ENCODE results near the gene BTBD9. TPM values are rescaled to one million over a fixed set of nuclear protein-coding genes. Genes with fewer than 3 reads are reported as not detected.

The BTBD9 gene
- total and polyA plus RNA-seq, 2 of the 13 experiments (the other 11 are each of a cell fraction or from before 2014, with no cell fraction given): 1.2 to 3.0 TPM

DNA sequence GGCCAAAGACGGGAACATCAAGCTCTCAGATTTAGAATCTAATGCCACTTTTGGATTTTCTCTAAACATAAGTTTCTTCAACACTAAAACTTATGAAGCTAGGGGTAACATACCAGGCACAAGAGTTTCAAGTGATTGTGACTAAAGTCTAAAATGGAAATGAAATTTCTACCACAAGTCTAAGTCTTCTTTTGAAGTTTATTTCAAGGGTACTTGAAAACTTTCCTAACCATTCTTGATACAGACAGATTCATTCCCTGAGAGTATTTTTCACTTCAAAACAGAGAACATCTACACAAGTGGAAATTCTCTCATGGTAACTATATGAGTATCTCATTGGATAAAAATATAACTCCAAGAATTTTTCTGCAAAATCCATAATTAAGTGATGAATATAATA is 56.2 kb downstream of the BTBD9 start:
- no peak overlapping the region for H2AFZ ChIP-seq (ENCODE audit: low read length)
- FAIRE-seq (no peak), ATAC-seq (no peak), DNase-seq (ENCODE audit: low spot score) (no peak)
- H3K4me2 ChIP-seq (ENCODE audit: low read depth, low read length): no peak overlapping the region
- H4K20me1 ChIP-seq (ENCODE audit: insufficient read depth, low read length): no peaks in the 10 kb centered on the region
- H3K36me3 ChIP-seq (replicated peaks in 1 of 2; ENCODE audit: control insufficient read depth in 1 of 2, insufficient read depth in 2 of 2, low read length in 2 of 2): no peaks in the 10 kb centered on the region
- CTCF ChIA-PET (ENCODE audit: low intra/inter-chr PET ratio, low total read pairs): no interaction called here
- POLR2A ChIA-PET: no interaction called here
- no peaks in the 10 kb centered on the region for H3K4me1 ChIP-seq (ENCODE audit: insufficient read depth, low read length)
- BruUV-seq (replicated peaks): no TSS peak
- H3K4me3 ChIP-seq (replicated peaks in 1 of 3; ENCODE audit: insufficient read depth in 1 of 3, low read depth in 2 of 3, low read length in 3 of 3): no peak overlapping the region
- no peaks in the 10 kb centered on the region for H3K9me3 ChIP-seq (ENCODE audit: low read length)
- no peak overlapping the region for H3K9ac ChIP-seq (ENCODE audit: insufficient read depth, low read depth, low read length)
- H3K79me2 ChIP-seq (ENCODE audit: insufficient read depth, low read length): no peaks in the 10 kb centered on the region
- intact Hi-C loops (cut with micrococcal nuclease; ENCODE audit: unreplicated experiment): no loop called here
- in situ Hi-C loops (cut with HindIII; ENCODE audit: extremely low pct_ligation_motif_present, low pct_unique_long_range_greater_than_20kb): no loop called here
- TF ChIP-seq TGIF2 (CRISPR knock-in tag; IDR thresholded peaks at IDR 0.05): no peak
- no peak for TF ChIP-seq SATB2 (CRISPR knock-in tag; IDR thresholded peaks at IDR 0.05)
- no peak for TF ChIP-seq ZFX (CRISPR knock-in tag; IDR thresholded peaks at IDR 0.05; ENCODE audit: low read depth)
- TF ChIP-seq, protein P1, sequence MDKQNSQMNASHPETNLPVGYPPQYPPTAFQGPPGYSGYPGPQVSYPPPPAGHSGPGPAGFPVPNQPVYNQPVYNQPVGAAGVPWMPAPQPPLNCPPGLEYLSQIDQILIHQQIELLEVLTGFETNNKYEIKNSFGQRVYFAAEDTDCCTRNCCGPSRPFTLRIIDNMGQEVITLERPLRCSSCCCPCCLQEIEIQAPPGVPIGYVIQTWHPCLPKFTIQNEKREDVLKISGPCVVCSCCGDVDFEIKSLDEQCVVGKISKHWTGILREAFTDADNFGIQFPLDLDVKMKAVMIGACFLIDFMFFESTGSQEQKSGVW (CRISPR knock-in tag; IDR thresholded peaks at IDR 0.05; ENCODE audit: borderline replicate concordance): no peak
- TF ChIP-seq ZNF318 (CRISPR knock-in tag; IDR thresholded peaks at IDR 0.05): no peak
- TF ChIP-seq PAWR (CRISPR knock-in tag; IDR thresholded peaks at IDR 0.05; ENCODE audit: borderline replicate concordance): no peak
- no peak for TF ChIP-seq GATAD2A (CRISPR knock-in tag; IDR thresholded peaks at IDR 0.05)
- no peak for TF ChIP-seq MEIS2 (CRISPR knock-in tag; IDR thresholded peaks at IDR 0.05)
- no peak for TF ChIP-seq GZF1 (CRISPR knock-in tag; IDR thresholded peaks at IDR 0.05)
- no peak for TF ChIP-seq MLX (CRISPR knock-in tag; IDR thresholded peaks at IDR 0.05)
- TF ChIP-seq, protein P2, sequence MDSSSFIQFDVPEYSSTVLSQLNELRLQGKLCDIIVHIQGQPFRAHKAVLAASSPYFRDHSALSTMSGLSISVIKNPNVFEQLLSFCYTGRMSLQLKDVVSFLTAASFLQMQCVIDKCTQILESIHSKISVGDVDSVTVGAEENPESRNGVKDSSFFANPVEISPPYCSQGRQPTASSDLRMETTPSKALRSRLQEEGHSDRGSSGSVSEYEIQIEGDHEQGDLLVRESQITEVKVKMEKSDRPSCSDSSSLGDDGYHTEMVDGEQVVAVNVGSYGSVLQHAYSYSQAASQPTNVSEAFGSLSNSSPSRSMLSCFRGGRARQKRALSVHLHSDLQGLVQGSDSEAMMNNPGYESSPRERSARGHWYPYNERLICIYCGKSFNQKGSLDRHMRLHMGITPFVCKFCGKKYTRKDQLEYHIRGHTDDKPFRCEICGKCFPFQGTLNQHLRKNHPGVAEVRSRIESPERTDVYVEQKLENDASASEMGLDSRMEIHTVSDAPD (CRISPR knock-in tag; IDR thresholded peaks at IDR 0.05): no peak
- no peak for TF ChIP-seq ZMAT5 (CRISPR knock-in tag; IDR thresholded peaks at IDR 0.05; ENCODE audit: borderline replicate concordance, low read depth)
- TF ChIP-seq ZNF615 (CRISPR knock-in tag; IDR thresholded peaks at IDR 0.05; ENCODE audit: borderline replicate concordance): no peak
- no peak for TF ChIP-seq EED (CRISPR knock-in tag; IDR thresholded peaks at IDR 0.05)
- 83% methylated on average over 1 of the region's 1 CpG for WGBS (ENCODE audit: low lambda C conversion rate)
- H3K27me3 ChIP-seq (ENCODE audit: control insufficient read depth in 1 of 2, insufficient read depth in 2 of 2, low read length in 2 of 2): no peaks in the 10 kb centered on the region
- no peak overlapping the region for H3K27ac ChIP-seq (ENCODE audit: extremely low read length, insufficient read depth, low read length)
